Transverse colon (tissue), 4 donors: ENCODE data around the gene IMMP2L. TPM values are rescaled to one million over a fixed set of nuclear protein-coding genes. Genes with fewer than 3 reads are reported as not detected.

Experiments used
- DNase-seq: peaks from one replicate; pipeline ENCODE4 v3.0.0-alpha.2; 2019
- H3K27ac ChIP-seq, 4 donors: fragments of 200-600 bp; sonication (generic); 2 replicates each; pipeline ENCODE4 v1.5.1; 2016 to 2018; ENCODE audit warnings: inconsistent platforms in 4 of 4
- H3K27me3 ChIP-seq: fragments of 200-600 bp; sonication (generic); 2 replicates; pipeline ENCODE4 v1.5.1; 2017; ENCODE audit warnings: inconsistent platforms
- H3K36me3 ChIP-seq, 4 donors: fragments of 200-600 bp; sonication (generic); 2 replicates each; pipeline ENCODE4 v1.5.1; 2017 to 2019; ENCODE audit warnings: inconsistent platforms in 4 of 4
- H3K4me1 ChIP-seq, 4 donors: fragments of 200-600 bp; sonication (generic); 2 replicates each; pipeline ENCODE4 v1.5.1; 2017 to 2020; ENCODE audit warnings: inconsistent platforms in 4 of 4
- H3K4me3 ChIP-seq, 4 donors: fragments of 200-600 bp; sonication (generic); 1 replicate in 1 of 4; 2 replicates in 3 of 4; pipeline versions ENCODE4 v1.5.1 to v1.6.1; 2017 to 2019; ENCODE audit warnings: inconsistent platforms in 4 of 4
- H3K9me3 ChIP-seq, 2 donors: fragments of 200-600 bp; sonication (generic); 2 replicates each; pipeline ENCODE4 v1.5.1; 2017 to 2019; ENCODE audit warnings: inconsistent platforms in 2 of 2
- EP300 ChIP-seq: sonication (generic); formaldehyde crosslinking; IDR thresholded peaks from one replicate; pipeline ENCODE4 v1.6.1; 2017; ENCODE audit warnings: antibody characterized with exemption, low read depth
- POLR2A ChIP-seq: fragments of 450-650 bp; IDR thresholded peaks from one replicate; pipeline ENCODE4 v1.6.1; 2016; ENCODE audit warnings: antibody characterized with exemption, mild to moderate bottlenecking, moderate library complexity
- POLR2AphosphoS5 ChIP-seq, 3 donors: sonication (generic); formaldehyde crosslinking; IDR thresholded peaks; one replicate each; pipeline ENCODE4 v1.6.1; 2016; ENCODE audit warnings: antibody characterized with exemption in 3 of 3
- WGBS, 2 donors: methylation state at CpG; one replicate each; pipeline ENCODE4 v1.1.5; 2018; ENCODE audit warnings: low coverage in 1 of 2; 5-methylcytosine and 5-hydroxymethylcytosine counted together
- in situ Hi-C, 4 donors: fragments of 200-750 bp; cut with MboI; loops; one replicate each; pipeline versions ENCODE4 v1.15.0 to v1.15.1; 2017; ENCODE audit warnings: low sequenced_read_pairs in 3 of 4, low pct_ligation_motif_present in 1 of 4, low pct_unique_long_range_greater_than_20kb in 1 of 4
- intact Hi-C: fragments of 100-400 bp; cut with DNase I; formaldehyde crosslinking; loops from one replicate; pipeline ENCODE4 v1.15.1; 2023; ENCODE audit warnings: low total_unique reads
- total RNA-seq, 4 donors: library from RNA; depleted of rRNA; stranded (reverse); fragments of >200 nt; gene quantifications; one replicate each; pipeline ENCODE4 v1.1.0, GENCODE V29; 2016
- TF ChIP-seq, protein P1 (sequence below), 5 experiments: fragments of 200-600 bp in 3 of 5; fragments of 450-650 bp in 2 of 5; sonication (generic) in 3 of 5; IDR thresholded peaks; 1 replicate in 2 of 5; 2 replicates in 3 of 5; pipeline ENCODE4 v1.5.1; 2016 to 2017; ENCODE audit warnings: antibody characterized with exemption in 5 of 5, inconsistent platforms in 3 of 5, mild to moderate bottlenecking in 2 of 5, moderate library complexity in 1 of 5

IMMP2L gene
- total RNA-seq, 4 donors from 2014 or later = 8.6 to 69.6 (median 10.9) TPM

GRCh38 chr7:111174510-111174909 is 387.8 kb downstream of the IMMP2L start:
- no peak for TF ChIP-seq POLR2A
- TF ChIP-seq, protein P1, sequence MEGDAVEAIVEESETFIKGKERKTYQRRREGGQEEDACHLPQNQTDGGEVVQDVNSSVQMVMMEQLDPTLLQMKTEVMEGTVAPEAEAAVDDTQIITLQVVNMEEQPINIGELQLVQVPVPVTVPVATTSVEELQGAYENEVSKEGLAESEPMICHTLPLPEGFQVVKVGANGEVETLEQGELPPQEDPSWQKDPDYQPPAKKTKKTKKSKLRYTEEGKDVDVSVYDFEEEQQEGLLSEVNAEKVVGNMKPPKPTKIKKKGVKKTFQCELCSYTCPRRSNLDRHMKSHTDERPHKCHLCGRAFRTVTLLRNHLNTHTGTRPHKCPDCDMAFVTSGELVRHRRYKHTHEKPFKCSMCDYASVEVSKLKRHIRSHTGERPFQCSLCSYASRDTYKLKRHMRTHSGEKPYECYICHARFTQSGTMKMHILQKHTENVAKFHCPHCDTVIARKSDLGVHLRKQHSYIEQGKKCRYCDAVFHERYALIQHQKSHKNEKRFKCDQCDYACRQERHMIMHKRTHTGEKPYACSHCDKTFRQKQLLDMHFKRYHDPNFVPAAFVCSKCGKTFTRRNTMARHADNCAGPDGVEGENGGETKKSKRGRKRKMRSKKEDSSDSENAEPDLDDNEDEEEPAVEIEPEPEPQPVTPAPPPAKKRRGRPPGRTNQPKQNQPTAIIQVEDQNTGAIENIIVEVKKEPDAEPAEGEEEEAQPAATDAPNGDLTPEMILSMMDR (IDR thresholded peaks at IDR 0.05) = no peak
- TF ChIP-seq POLR2AphosphoS5 (IDR thresholded peaks at IDR 0.05) = no peak
- no peak for TF ChIP-seq EP300
- H3K9me3 ChIP-seq = no peaks in the 10 kb centered on the region
- DNase-seq = no peak
- no peaks in the 10 kb centered on the region for H3K27me3 ChIP-seq
- no peaks in the 10 kb centered on the region for H3K36me3 ChIP-seq
- no peak overlapping the region for H3K4me3 ChIP-seq
- intact Hi-C loops = no loop called here
- WGBS, 2 donors = 65 to 76% methylated on average over 3 of the region's 3 CpGs
- H3K4me1 ChIP-seq = no peaks in the 10 kb centered on the region
- H3K27ac ChIP-seq = no peak overlapping the region
- in situ Hi-C loops = no loop called here

GRCh38 chr7:111173990-111174389 is 388.3 kb downstream of the IMMP2L start:
- DNase-seq = no peak
- H3K4me1 ChIP-seq = no peaks in the 10 kb centered on the region
- H3K36me3 ChIP-seq = no peaks in the 10 kb centered on the region
- TF ChIP-seq POLR2AphosphoS5 (IDR thresholded peaks at IDR 0.05) (no peak), POLR2A (no peak), EP300 (no peak)
- TF ChIP-seq, protein P1 (IDR thresholded peaks at IDR 0.05) = no peak
- H3K27ac ChIP-seq = no peak overlapping the region
- H3K27me3 ChIP-seq = no peaks in the 10 kb centered on the region
- intact Hi-C loops = no loop called here
- no peak overlapping the region for H3K4me3 ChIP-seq
- 80 to 87% methylated on average over 2 of the region's 2 CpGs for WGBS, 2 donors
- in situ Hi-C loops = no loop called here
- H3K9me3 ChIP-seq = no peaks in the 10 kb centered on the region

GRCh38 chr7:111173528-111173927 is 388.8 kb downstream of the IMMP2L start:
- Histone ChIP-seq H3K4me1 (no peaks in the 10 kb centered on the region), H3K9me3 (no peaks in the 10 kb centered on the region), H3K4me3 (no peak overlapping the region), H3K36me3 (no peaks in the 10 kb centered on the region), H3K27ac (no peak overlapping the region), H3K27me3 (no peaks in the 10 kb centered on the region)
- TF ChIP-seq EP300 (no peak), POLR2AphosphoS5 (IDR thresholded peaks at IDR 0.05) (no peak), POLR2A (no peak)
- TF ChIP-seq, protein P1 (IDR thresholded peaks at IDR 0.05) = no peak
- intact Hi-C loops (no loop called here), in situ Hi-C loops (no loop called here)
- WGBS, 2 donors = 80 to 81% methylated on average over 2 of the region's 2 CpGs
- no peak for DNase-seq

DNA sequence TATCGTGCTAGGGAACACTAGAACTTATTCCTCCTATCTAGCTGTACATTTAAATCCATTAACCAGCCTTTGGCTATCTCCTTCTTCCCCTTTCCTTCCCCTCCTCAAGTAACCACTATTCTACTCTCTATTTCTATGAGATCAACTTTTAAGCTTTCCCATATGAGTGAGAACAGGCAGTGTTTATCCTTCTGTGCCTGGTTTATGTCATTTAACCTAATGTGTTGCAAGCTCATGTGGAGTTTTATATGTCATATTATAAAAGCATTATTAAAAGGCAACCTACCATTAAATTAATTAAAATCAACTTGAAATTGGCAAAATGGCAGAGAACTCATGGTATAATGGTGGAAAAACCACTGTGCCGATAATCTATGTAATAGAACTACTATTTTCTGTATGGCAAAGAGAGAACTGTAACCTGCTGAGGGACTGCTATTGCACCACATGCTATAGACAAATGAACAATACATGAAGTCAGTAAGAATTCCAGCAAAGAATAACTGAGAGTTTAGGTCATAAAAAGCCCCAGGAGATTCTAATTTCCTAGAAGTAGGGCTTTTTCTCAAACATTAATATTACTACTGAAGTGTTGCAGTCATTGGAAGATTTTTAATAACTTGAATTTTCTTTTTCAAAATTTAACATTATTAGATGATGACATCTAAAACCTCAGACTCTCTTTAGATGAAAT is 389.6 kb downstream of the IMMP2L start:
- DNase-seq = no peak
- in situ Hi-C loops = no loop called here
- TF ChIP-seq POLR2A (no peak), EP300 (no peak), POLR2AphosphoS5 (IDR thresholded peaks at IDR 0.05) (no peak)
- TF ChIP-seq, protein P1 (IDR thresholded peaks at IDR 0.05) = no peak
- WGBS, 2 donors = 89 to 92% methylated on average over 2 of the region's 2 CpGs
- H3K27ac ChIP-seq = no peak overlapping the region
- H3K27me3 ChIP-seq = no peaks in the 10 kb centered on the region
- intact Hi-C loops = no loop called here
- no peaks in the 10 kb centered on the region for H3K9me3 ChIP-seq
- no peaks in the 10 kb centered on the region for H3K4me1 ChIP-seq
- no peaks in the 10 kb centered on the region for H3K36me3 ChIP-seq
- no peak overlapping the region for H3K4me3 ChIP-seq
